Measurements from ENCODE around the gene SPATA31E1. TPM values are rescaled to one million over a fixed set of nuclear protein-coding genes. Genes with fewer than 3 reads are reported as not detected.

Gene SPATA31E1
- polyA plus RNA-seq, 1 of the 3 experiments (the other 2 are of a cell fraction): not detected

DNA sequence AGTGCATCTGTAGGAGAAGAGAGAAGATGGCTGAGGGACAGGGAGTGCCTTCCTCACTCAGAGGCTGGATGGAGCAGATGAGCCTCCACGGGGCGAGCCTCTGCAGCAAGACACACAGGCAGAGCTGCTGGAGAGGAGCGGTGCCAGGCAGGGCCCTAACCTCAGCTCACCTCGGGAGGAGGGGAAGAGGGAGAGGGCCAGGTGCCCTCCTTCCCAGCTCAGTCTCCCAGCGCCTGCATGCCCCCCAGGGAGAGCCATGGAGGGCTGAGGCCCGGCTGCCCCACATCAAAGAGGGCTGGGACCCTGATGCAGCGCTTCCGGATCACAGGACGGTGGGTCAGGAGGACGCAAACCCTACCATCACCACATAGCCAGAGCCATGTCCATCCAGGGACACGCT lies 13.6 kb upstream of the SPATA31E1 start:
- CTCF ChIA-PET: no interaction called here
- Histone ChIP-seq H3K79me2 (ENCODE audit: insufficient read depth) (no peaks in the 10 kb centered on the region), H3K36me3 (replicated peaks in 1 of 2; ENCODE audit: control insufficient read depth in 1 of 2, insufficient read depth in 2 of 2, low read length in 1 of 2) (no peaks in the 10 kb centered on the region), H3K9me2 (no peaks in the 10 kb centered on the region), H2AFZ (ENCODE audit: low read depth) (no peak overlapping the region), H3K27me3 (ENCODE audit: insufficient read depth) (no peaks in the 10 kb centered on the region), H3K4me3 (ENCODE audit: low read depth in 2 of 2, low read length in 1 of 2) (no peak overlapping the region), H3K9me3 (no peaks in the 10 kb centered on the region), H3K27ac (ENCODE audit: low read depth in 2 of 2, low read length in 1 of 2) (no peak overlapping the region), H4K20me1 (ENCODE audit: insufficient read depth) (no peaks in the 10 kb centered on the region), H3K4me2 (no peak overlapping the region), H3K9ac (no peak overlapping the region), H3F3A (replicated peaks; ENCODE audit: insufficient read depth) (no peaks in the 10 kb centered on the region), H3K4me1 (ENCODE audit: control insufficient read depth in 1 of 2, insufficient read depth in 2 of 2, low read depth in 1 of 2, low read length in 1 of 2) (peaks cover 0 to 18% of the 10 kb centered on the region in 2 experiments; a peak in 1 of 4 replicates)
- POLR2A ChIA-PET: no interaction called here
- TF ChIP-seq FOXM1 (IDR thresholded peaks at IDR 0.05; ENCODE audit: low read depth) (no peak), USF1 (IDR thresholded peaks at IDR 0.05; ENCODE audit: borderline replicate concordance, low read depth) (no peak), TAF1 (IDR thresholded peaks at IDR 0.05; ENCODE audit: borderline replicate concordance, low read depth, low read length) (no peak), CHD2 (IDR thresholded peaks at IDR 0.05; ENCODE audit: low read length, partially characterized antibody) (no peak), NRF1 (IDR thresholded peaks at IDR 0.05; ENCODE audit: low read depth, low read length) (no peak), FOSL2 (IDR thresholded peaks at IDR 0.05; ENCODE audit: borderline replicate concordance, low read depth) (no peak), FOXJ3 (CRISPR knock-in tag; IDR thresholded peaks at IDR 0.05) (no peak), ELF1 (IDR thresholded peaks at IDR 0.05) (no peak), YY1 (IDR thresholded peaks at IDR 0.05; ENCODE audit: low read depth) (no peak), JUND (IDR thresholded peaks at IDR 0.05) (no peak), EP300 (IDR thresholded peaks at IDR 0.05; ENCODE audit: borderline replicate concordance in 1 of 2, low read depth in 1 of 2, low read length in 1 of 2) (no peak), RXRA (IDR thresholded peaks at IDR 0.05; ENCODE audit: borderline replicate concordance, low read depth) (no peak), IRF3 (IDR thresholded peaks at IDR 0.05; ENCODE audit: low read depth, low read length) (no peak), ZBTB33 (IDR thresholded peaks at IDR 0.05; ENCODE audit: borderline replicate concordance, low read depth) (no peak), MXI1 (IDR thresholded peaks at IDR 0.05; ENCODE audit: low read depth, low read length) (no peak), SIN3A (IDR thresholded peaks at IDR 0.05; ENCODE audit: borderline replicate concordance, low read depth, low read length) (no peak), GATA2 (CRISPR knock-in tag; IDR thresholded peaks at IDR 0.05) (no peak)
- TF ChIP-seq, protein P1, sequence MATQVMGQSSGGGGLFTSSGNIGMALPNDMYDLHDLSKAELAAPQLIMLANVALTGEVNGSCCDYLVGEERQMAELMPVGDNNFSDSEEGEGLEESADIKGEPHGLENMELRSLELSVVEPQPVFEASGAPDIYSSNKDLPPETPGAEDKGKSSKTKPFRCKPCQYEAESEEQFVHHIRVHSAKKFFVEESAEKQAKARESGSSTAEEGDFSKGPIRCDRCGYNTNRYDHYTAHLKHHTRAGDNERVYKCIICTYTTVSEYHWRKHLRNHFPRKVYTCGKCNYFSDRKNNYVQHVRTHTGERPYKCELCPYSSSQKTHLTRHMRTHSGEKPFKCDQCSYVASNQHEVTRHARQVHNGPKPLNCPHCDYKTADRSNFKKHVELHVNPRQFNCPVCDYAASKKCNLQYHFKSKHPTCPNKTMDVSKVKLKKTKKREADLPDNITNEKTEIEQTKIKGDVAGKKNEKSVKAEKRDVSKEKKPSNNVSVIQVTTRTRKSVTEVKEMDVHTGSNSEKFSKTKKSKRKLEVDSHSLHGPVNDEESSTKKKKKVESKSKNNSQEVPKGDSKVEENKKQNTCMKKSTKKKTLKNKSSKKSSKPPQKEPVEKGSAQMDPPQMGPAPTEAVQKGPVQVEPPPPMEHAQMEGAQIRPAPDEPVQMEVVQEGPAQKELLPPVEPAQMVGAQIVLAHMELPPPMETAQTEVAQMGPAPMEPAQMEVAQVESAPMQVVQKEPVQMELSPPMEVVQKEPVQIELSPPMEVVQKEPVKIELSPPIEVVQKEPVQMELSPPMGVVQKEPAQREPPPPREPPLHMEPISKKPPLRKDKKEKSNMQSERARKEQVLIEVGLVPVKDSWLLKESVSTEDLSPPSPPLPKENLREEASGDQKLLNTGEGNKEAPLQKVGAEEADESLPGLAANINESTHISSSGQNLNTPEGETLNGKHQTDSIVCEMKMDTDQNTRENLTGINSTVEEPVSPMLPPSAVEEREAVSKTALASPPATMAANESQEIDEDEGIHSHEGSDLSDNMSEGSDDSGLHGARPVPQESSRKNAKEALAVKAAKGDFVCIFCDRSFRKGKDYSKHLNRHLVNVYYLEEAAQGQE (IDR thresholded peaks at IDR 0.05; ENCODE audit: low read depth, low read length): no peak
- TF ChIP-seq, protein P2, sequence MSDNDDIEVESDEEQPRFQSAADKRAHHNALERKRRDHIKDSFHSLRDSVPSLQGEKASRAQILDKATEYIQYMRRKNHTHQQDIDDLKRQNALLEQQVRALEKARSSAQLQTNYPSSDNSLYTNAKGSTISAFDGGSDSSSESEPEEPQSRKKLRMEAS (IDR thresholded peaks at IDR 0.05; ENCODE audit: low read depth): no peak
- DNase-seq: no peak
- 81% methylated on average over 3 of the region's 11 CpGs for WGBS (ENCODE audit: low lambda C conversion rate)
